HEK293T (cell line): Measurements from ENCODE around the gene SSX5.

Experiments used
- BHLHE40 ChIP-seq: fragments of 450-650 bp; IDR thresholded peaks from 2 replicates; pipeline ENCODE4 v1.6.1; 2016; ENCODE audit warnings: mild to moderate bottlenecking, moderate library complexity, borderline replicate concordance
- CTBP1 ChIP-seq: fragments of 450-650 bp; IDR thresholded peaks from 2 replicates; pipeline ENCODE4 v1.6.1; 2016; ENCODE audit warnings: borderline replicate concordance
- LEF1 ChIP-seq: fragments of 450-650 bp; IDR thresholded peaks from 2 replicates; pipeline ENCODE4 v1.6.1; 2017; ENCODE audit warnings: mild to moderate bottlenecking, borderline replicate concordance
- NFRKB ChIP-seq: fragments of 450-650 bp; IDR thresholded peaks from 2 replicates; pipeline ENCODE4 v1.6.1; 2016; ENCODE audit warnings: mild to moderate bottlenecking, moderate library complexity
- SUZ12 ChIP-seq: fragments of 450-650 bp; IDR thresholded peaks from 2 replicates; pipeline ENCODE4 v1.6.1; 2016; ENCODE audit warnings: mild to moderate bottlenecking

- no peak for TF ChIP-seq BHLHE40
- no peak for TF ChIP-seq SUZ12
- no peak for TF ChIP-seq CTBP1
- no peak for TF ChIP-seq NFRKB
- TF ChIP-seq LEF1 = no peak
Observed at GRCh38 chrX:48196745-48197201, at the start of gene SSX5.
